Measurements from ENCODE around the gene PROX2.

GRCh38 chr14:74919421-74920165 lies 43.6 kb upstream of the PROX2 start:
- no peak for TF ChIP-seq CTCF (IDR thresholded peaks at IDR 0.05 in 8 of 11, conservative IDR thresholded peaks at IDR 0.05 in 3 of 11)
- TF ChIP-seq POLR2AphosphoS5 (IDR thresholded peaks at IDR 0.05), result no peak

All from spleen (tissue), 7 donors.